Thyroid gland (tissue), 4 donors: Measurements from ENCODE around the gene ATG4C.

Source experiments
- CTCF ChIP-seq, 6 experiments: fragments of 200-600 bp in 3 of 6; fragments of 450-650 bp in 3 of 6; sonication (generic) in 3 of 6; IDR thresholded peaks; one replicate each; pipeline ENCODE4 v1.5.1; 2016 to 2019; ENCODE audit warnings: antibody characterized with exemption in 6 of 6, mild to moderate bottlenecking in 2 of 6, inconsistent platforms in 1 of 6, moderate library complexity in 1 of 6
- POLR2A ChIP-seq, 2 donors: fragments of 450-650 bp; IDR thresholded peaks; one replicate each; pipeline ENCODE4 v1.6.1; 2017; ENCODE audit warnings: antibody characterized with exemption in 2 of 2, mild to moderate bottlenecking in 2 of 2, moderate library complexity in 1 of 2

- TF ChIP-seq POLR2A (IDR thresholded peaks at IDR 0.05): no peak
- TF ChIP-seq CTCF (IDR thresholded peaks at IDR 0.05): no peak
These were observed 117.7 kb downstream of the ATG4C start for GRCh38 chr1:62901650-62902049.
